Ascending aorta (tissue), 2 donors: ENCODE results near the gene FAHD1. TPM values are rescaled to one million over a fixed set of nuclear protein-coding genes. Genes with fewer than 3 reads are reported as not detected.

Experiments used
- DNase-seq, 2 donors: peaks; one replicate each; pipeline ENCODE4 v3.0.0-alpha.2; 2019; ENCODE audit warnings: low spot score in 2 of 2
- H3K27ac ChIP-seq, 2 donors: fragments of 200-600 bp; sonication (generic); one replicate each; pipeline ENCODE4 v1.5.1; 2016 to 2017; ENCODE audit warnings: mild to moderate bottlenecking in 1 of 2
- H3K27me3 ChIP-seq: fragments of 200-600 bp; sonication (generic); one replicate; pipeline ENCODE4 v1.5.1; 2017
- H3K36me3 ChIP-seq, 2 donors: fragments of 200-600 bp; sonication (generic); one replicate each; pipeline ENCODE4 v1.5.1; 2016
- H3K4me1 ChIP-seq, 2 donors: fragments of 200-600 bp; sonication (generic); one replicate each; pipeline ENCODE4 v1.5.1; 2016 to 2017; ENCODE audit warnings: mild to moderate bottlenecking in 1 of 2
- H3K4me3 ChIP-seq, 2 donors: fragments of 200-600 bp; sonication (generic); one replicate each; pipeline ENCODE4 v1.5.1; 2016 to 2017; ENCODE audit warnings: mild to moderate bottlenecking in 1 of 2
- H3K9me3 ChIP-seq, 2 donors: fragments of 200-600 bp; sonication (generic); one replicate each; pipeline ENCODE4 v1.5.1; 2016
- intact Hi-C: fragments of 100-400 bp; cut with DNase I; formaldehyde crosslinking; loops from one replicate; pipeline ENCODE4 v1.15.1; 2023
- total RNA-seq: library from RNA; depleted of rRNA; stranded (reverse); fragments of >200 nt; gene quantifications from one replicate; pipeline ENCODE4 v1.1.0, GENCODE V29; 2016
- TF ChIP-seq, protein P1 (sequence below), 3 experiments: fragments of 200-600 bp in 2 of 3; fragments of 450-650 bp in 1 of 3; sonication (generic) in 2 of 3; IDR thresholded peaks; one replicate each; pipeline ENCODE4 v1.5.1; 2016 to 2019; ENCODE audit warnings: antibody characterized with exemption in 3 of 3, mild to moderate bottlenecking in 1 of 3, moderate library complexity in 1 of 3

The FAHD1 gene
- total RNA-seq, 1 donor from 2014 or later = 233 TPM

DNA sequence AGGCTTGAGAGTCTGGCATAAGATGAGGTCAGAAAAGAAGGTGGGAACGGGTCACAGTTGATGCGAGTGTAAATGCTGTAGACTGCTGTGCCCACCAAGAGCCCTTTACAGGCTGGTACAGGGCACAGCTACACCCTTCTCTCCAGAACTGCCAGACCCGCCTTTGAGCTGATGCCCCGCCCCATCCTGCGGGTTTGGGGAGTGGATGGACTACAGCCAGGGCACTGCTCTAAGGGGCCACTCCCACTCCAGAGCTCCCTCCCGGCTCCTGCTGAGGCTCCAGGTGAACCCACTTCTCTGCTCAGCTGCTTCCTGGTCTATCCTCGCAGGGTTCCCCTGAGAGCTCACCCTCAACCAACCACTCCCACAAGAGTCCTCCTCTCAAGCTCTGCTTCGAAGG lies 32.6 kb downstream of the FAHD1 start:
- TF ChIP-seq, protein P1, sequence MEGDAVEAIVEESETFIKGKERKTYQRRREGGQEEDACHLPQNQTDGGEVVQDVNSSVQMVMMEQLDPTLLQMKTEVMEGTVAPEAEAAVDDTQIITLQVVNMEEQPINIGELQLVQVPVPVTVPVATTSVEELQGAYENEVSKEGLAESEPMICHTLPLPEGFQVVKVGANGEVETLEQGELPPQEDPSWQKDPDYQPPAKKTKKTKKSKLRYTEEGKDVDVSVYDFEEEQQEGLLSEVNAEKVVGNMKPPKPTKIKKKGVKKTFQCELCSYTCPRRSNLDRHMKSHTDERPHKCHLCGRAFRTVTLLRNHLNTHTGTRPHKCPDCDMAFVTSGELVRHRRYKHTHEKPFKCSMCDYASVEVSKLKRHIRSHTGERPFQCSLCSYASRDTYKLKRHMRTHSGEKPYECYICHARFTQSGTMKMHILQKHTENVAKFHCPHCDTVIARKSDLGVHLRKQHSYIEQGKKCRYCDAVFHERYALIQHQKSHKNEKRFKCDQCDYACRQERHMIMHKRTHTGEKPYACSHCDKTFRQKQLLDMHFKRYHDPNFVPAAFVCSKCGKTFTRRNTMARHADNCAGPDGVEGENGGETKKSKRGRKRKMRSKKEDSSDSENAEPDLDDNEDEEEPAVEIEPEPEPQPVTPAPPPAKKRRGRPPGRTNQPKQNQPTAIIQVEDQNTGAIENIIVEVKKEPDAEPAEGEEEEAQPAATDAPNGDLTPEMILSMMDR (IDR thresholded peaks at IDR 0.05) = no peak
- intact Hi-C loops = loop anchor here (10.0 kb wide), 1 partner anchor 295 kb away; the partner anchor contains the start of gene TRAF7
- Histone ChIP-seq H3K4me3 (no peak overlapping the region), H3K9me3 (no peaks in the 10 kb centered on the region), H3K27me3 (no peaks in the 10 kb centered on the region), H3K4me1 (no peaks in the 10 kb centered on the region), H3K36me3 (no peaks in the 10 kb centered on the region), H3K27ac (no peak overlapping the region)
- no peak for DNase-seq

DNA sequence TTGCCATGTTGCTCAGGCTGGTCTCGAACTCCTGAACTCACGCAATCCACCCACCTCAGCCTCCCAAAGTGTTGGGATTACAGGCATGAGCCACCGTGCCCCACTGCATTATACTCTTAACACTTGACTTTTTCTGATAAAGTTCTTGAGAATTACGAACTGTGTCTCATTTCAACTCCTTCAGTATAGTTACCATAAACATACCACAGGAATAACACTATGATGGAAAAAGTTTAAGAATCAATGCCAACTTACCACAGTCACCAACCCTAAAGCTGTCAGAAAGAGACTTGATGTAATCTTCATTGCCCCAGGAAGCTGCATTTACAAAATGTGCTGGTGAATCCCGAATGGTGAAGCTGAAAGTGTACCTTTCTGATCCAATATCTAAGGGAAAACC lies 34.7 kb downstream of the FAHD1 start:
- TF ChIP-seq, protein P1 (IDR thresholded peaks at IDR 0.05) = no peak
- H3K4me3 ChIP-seq = no peak overlapping the region
- H3K36me3 ChIP-seq = no peaks in the 10 kb centered on the region
- intact Hi-C loops = loop anchor here (10.0 kb wide), 1 partner anchor 293 kb away; the partner anchor contains the start of gene TRAF7
- no peak for DNase-seq
- H3K27ac ChIP-seq = no peak overlapping the region
- no peaks in the 10 kb centered on the region for H3K9me3 ChIP-seq
- H3K27me3 ChIP-seq = no peaks in the 10 kb centered on the region
- H3K4me1 ChIP-seq = no peaks in the 10 kb centered on the region

DNA sequence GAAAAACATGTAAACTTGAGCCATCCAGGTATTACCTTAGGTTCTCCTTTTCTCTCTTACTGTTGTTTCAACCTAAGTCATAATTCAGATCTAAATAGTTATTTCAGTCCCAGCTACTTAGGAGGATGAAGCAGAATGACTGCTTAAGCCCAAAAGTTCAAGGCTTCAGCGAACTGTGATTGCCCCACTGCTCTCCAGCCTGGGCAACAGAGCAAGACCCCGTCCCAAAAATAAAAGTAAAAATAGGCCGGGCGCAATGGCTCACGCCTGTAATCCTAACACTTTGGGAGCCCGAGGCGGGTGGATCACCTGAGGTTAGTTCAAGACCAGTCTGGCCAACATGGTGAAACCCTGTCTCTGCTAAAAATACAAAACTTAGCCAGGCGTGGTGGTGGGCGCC lies 35.4 kb downstream of the FAHD1 start:
- intact Hi-C loops = loop anchor here (10.0 kb wide), 1 partner anchor 292 kb away; the partner anchor contains the start of gene TRAF7
- Histone ChIP-seq H3K4me3 (no peak overlapping the region), H3K27ac (no peak overlapping the region), H3K27me3 (no peaks in the 10 kb centered on the region), H3K9me3 (no peaks in the 10 kb centered on the region), H3K4me1 (no peaks in the 10 kb centered on the region), H3K36me3 (no peaks in the 10 kb centered on the region)
- no peak for DNase-seq
- TF ChIP-seq, protein P1 (IDR thresholded peaks at IDR 0.05) = no peak

DNA sequence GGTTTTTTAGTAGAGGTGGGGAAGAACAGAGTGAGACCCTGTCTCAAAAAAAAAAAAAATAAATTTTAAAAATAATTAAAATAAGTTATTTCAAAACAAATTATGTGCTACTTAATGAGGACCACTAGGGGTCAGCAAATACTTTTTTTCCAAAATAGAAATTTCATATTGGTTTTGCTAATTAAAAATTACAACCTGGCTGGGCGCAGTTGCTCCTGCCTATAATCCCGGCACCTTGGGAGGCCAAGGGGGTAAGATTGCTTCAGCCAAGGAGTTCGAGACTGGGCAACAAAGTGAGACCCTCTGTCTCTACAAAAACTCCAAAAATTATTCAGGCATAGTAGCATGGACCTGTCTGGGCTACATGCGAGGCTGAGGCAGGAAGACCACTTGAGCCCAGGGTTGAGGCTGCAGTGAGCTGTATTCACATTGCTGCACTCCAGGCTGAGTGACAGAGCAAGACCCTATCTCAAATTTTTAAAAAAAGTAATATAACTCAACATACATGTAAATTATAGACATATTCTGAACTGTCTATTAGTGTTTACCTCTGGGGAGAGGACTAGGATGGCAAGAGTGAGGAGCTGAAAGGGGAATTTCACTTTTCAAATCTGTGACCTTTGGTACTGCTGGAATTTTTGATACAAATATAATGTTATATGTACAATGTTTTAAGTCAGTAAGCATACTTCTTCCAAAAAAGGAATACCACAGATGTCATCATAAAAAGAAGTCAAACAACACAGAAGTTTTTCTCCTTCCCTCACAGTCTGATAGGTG lies 36.9 kb downstream of the FAHD1 start:
- H3K27me3 ChIP-seq = no peaks in the 10 kb centered on the region
- intact Hi-C loops = loop anchor here (2.0 to 10.0 kb wide), 2 partner anchors 65 to 291 kb away; partner anchors contain the start of gene TRAF7
- TF ChIP-seq, protein P1 (IDR thresholded peaks at IDR 0.05) = peak; percentile 31 to 54 (median 39)

GRCh38 chr16:1865902-1866690 lies 39.1 kb downstream of the FAHD1 start:
- Histone ChIP-seq H3K36me3 (no peaks in the 10 kb centered on the region), H3K9me3 (no peaks in the 10 kb centered on the region), H3K27me3 (no peaks in the 10 kb centered on the region), H3K4me3 (no peak overlapping the region), H3K27ac (no peak overlapping the region), H3K4me1 (no peaks in the 10 kb centered on the region)
- TF ChIP-seq, protein P1 (IDR thresholded peaks at IDR 0.05) = no peak
- no peak for DNase-seq
- intact Hi-C loops = loop anchor here (2.0 to 10.0 kb wide), 2 partner anchors 63 to 289 kb away; partner anchors contain the start of gene TRAF7

More for the DNA sequence above, 36.9 kb downstream of the FAHD1 start:
- Histone ChIP-seq H3K4me1 (no peaks in the 10 kb centered on the region), H3K27ac (no peak overlapping the region), H3K36me3 (no peaks in the 10 kb centered on the region), H3K4me3 (no peak overlapping the region), H3K9me3 (no peaks in the 10 kb centered on the region)
- DNase-seq = no peak
